ENCODE data around the gene TMEM181. TPM values are rescaled to one million over a fixed set of nuclear protein-coding genes. Genes with fewer than 3 reads are reported as not detected.
"Not testable (repeated sequence)": the region's sequence is repeated elsewhere in the genome, so short reads cannot be mapped to it uniquely, and the experiment has no call there.

TMEM181 gene
- total and polyA plus RNA-seq, 4 donors = 6.4 to 15.6 (median 12.6) TPM

- H3K9me3 ChIP-seq (ENCODE audit: control insufficient read depth in 4 of 4, low read length in 3 of 4) = no peaks in the 10 kb centered on the region
- H3K27ac ChIP-seq (ENCODE audit: low read depth in 1 of 2, low read length in 2 of 2) = peak overlapping the region; percentile 44 to 72
- no peaks in the 10 kb centered on the region for H3K27me3 ChIP-seq (ENCODE audit: control insufficient read depth in 4 of 4, insufficient read depth in 4 of 4, low read length in 3 of 4)
- WGBS = 76% methylated on average over 19 of the region's 19 CpGs
- H3K4me1 ChIP-seq (ENCODE audit: control insufficient read depth in 4 of 4, insufficient read depth in 4 of 4, low read length in 3 of 4) = peaks cover 0 to 18% (median 5%) of the 10 kb centered on the region in 4 donors
- DNase-seq (ENCODE audit: low spot score) = peak; percentile 32
- H3K36me3 ChIP-seq (ENCODE audit: control insufficient read depth in 4 of 4, insufficient read depth in 3 of 4, low read depth in 1 of 4, low read length in 3 of 4) = peaks cover 4 to 24% (median 10%) of the 10 kb centered on the region in 4 donors
- no peak overlapping the region for H3K9ac ChIP-seq (ENCODE audit: low read depth in 1 of 2, low read length in 2 of 2)
- H3K4me3 ChIP-seq (ENCODE audit: low read depth in 1 of 3, low read length in 3 of 3) = no peak overlapping the region
- TF ChIP-seq GABPA (IDR thresholded peaks at IDR 0.05 in 1 of 2, conservative IDR thresholded peaks at IDR 0.05 in 1 of 2) (no peak), RXRA (IDR thresholded peaks at IDR 0.05) (no peak), RAD21 (IDR thresholded peaks at IDR 0.05) (no peak), JUND (IDR thresholded peaks at IDR 0.05) (no peak), MAX (IDR thresholded peaks at IDR 0.05) (no peak), TAF1 (conservative IDR thresholded peaks at IDR 0.05) (no peak), REST (IDR thresholded peaks at IDR 0.05) (no peak), EGR1 (IDR thresholded peaks at IDR 0.05; ENCODE audit: low read depth in 2 of 2) (no peak), ATF3 (IDR thresholded peaks at IDR 0.05) (no peak), FOXA2 (IDR thresholded peaks at IDR 0.05) (no peak), YY1 (IDR thresholded peaks at IDR 0.05) (no peak), CTCF (IDR thresholded peaks at IDR 0.05; ENCODE audit: low read depth, low read length, missing input control) (no peak)
These were observed 71.2 kb downstream of the TMEM181 start for GRCh38 chr6:158630938-158631616.

- no peaks in the 10 kb centered on the region for H3K27me3 ChIP-seq (ENCODE audit: control insufficient read depth in 4 of 4, insufficient read depth in 4 of 4, low read length in 3 of 4)
- peaks cover 5 to 24% (median 14%) of the 10 kb centered on the region in 4 donors for H3K36me3 ChIP-seq (ENCODE audit: control insufficient read depth in 4 of 4, insufficient read depth in 3 of 4, low read depth in 1 of 4, low read length in 3 of 4)
- peak overlapping the region in 1 of 2 donors; percentile 48 for H3K9ac ChIP-seq (ENCODE audit: low read depth in 1 of 2, low read length in 2 of 2)
- H3K9me3 ChIP-seq (ENCODE audit: control insufficient read depth in 4 of 4, low read length in 3 of 4) = no peaks in the 10 kb centered on the region
- H3K4me3 ChIP-seq (ENCODE audit: low read depth in 1 of 3, low read length in 3 of 3) = no peak overlapping the region
- peaks cover 0 to 18% (median 5%) of the 10 kb centered on the region in 4 donors for H3K4me1 ChIP-seq (ENCODE audit: control insufficient read depth in 4 of 4, insufficient read depth in 4 of 4, low read length in 3 of 4)
- H3K27ac ChIP-seq (ENCODE audit: low read depth in 1 of 2, low read length in 2 of 2) = peak overlapping the region; percentile 44 to 72
- DNase-seq (ENCODE audit: low spot score) = peak; percentile 33
- TF ChIP-seq TAF1 (conservative IDR thresholded peaks at IDR 0.05) (no peak), GABPA (IDR thresholded peaks at IDR 0.05 in 1 of 2, conservative IDR thresholded peaks at IDR 0.05 in 1 of 2) (peak in 1 of 2 donors; percentile 36), MAX (IDR thresholded peaks at IDR 0.05) (no peak), HNF4A (conservative IDR thresholded peaks at IDR 0.05) (peak; percentile 51 to 71), JUND (IDR thresholded peaks at IDR 0.05) (peak; percentile 23 to 35), SP1 (IDR thresholded peaks at IDR 0.05) (peak; percentile 72), NR2F2 (IDR thresholded peaks at IDR 0.05) (peak; percentile 29), RAD21 (IDR thresholded peaks at IDR 0.05) (peak in 1 of 2 donors; percentile 43), YY1 (IDR thresholded peaks at IDR 0.05) (peak; percentile 25), FOXA2 (IDR thresholded peaks at IDR 0.05) (no peak), HNF4G (IDR thresholded peaks at IDR 0.05) (peak; percentile 17), RXRA (IDR thresholded peaks at IDR 0.05) (peak; percentile 41 to 54)
- 44% methylated on average over 19 of the region's 19 CpGs for WGBS
These were observed 72.0 kb downstream of the TMEM181 start for GRCh38 chr6:158631678-158632537.

- not testable (repeated sequence) for H3K9me3 ChIP-seq (ENCODE audit: control insufficient read depth in 4 of 4, low read length in 3 of 4); H3K27me3 ChIP-seq (ENCODE audit: control insufficient read depth in 4 of 4, insufficient read depth in 4 of 4, low read length in 3 of 4); H3K4me3 ChIP-seq (ENCODE audit: low read depth in 1 of 3, low read length in 3 of 3); H3K9ac ChIP-seq (ENCODE audit: low read depth in 1 of 2, low read length in 2 of 2); DNase-seq (ENCODE audit: low spot score)
- Histone ChIP-seq H3K4me1 (ENCODE audit: control insufficient read depth in 4 of 4, insufficient read depth in 4 of 4, low read length in 3 of 4) (peaks cover 0 to 18% (median 5%) of the 10 kb centered on the region in 4 donors), H3K27ac (ENCODE audit: low read depth in 1 of 2, low read length in 2 of 2) (peak overlapping the region; percentile 44 to 72), H3K36me3 (ENCODE audit: control insufficient read depth in 4 of 4, insufficient read depth in 3 of 4, low read depth in 1 of 4, low read length in 3 of 4) (peaks cover 5 to 28% (median 17%) of the 10 kb centered on the region in 4 donors)
- WGBS = 95% methylated on average over 3 of the region's 3 CpGs
These were observed 72.7 kb downstream of the TMEM181 start for GRCh38 chr6:158632538-158633119.

Measured in liver (tissue), 9 donors.